Measurements from ENCODE around the gene SLC35E1. TPM values are rescaled to one million over a fixed set of nuclear protein-coding genes. Genes with fewer than 3 reads are reported as not detected.

Gene SLC35E1
- total and polyA plus RNA-seq, 2 experiments from 2014 or later = 17.0 to 30.3 TPM

DNA sequence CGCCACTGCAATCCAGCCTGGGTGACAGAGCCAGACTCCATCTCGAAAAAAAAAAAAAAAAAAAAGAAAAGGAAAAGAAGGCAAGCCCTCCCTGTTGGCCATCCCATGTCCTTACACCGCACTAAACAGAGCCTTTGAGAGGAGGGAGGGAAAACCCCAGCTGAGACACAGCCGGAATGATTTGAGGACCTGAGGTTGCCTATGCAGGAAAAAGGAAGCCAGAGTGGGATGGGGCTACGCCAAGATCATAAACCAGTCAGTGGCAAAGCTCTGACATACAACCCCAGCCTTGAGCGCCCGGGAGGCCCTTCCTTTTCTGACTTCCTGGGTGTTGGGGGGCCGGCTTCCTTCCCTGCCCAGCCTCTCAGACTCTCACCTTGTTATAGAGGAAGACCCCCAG, 17.4 kb downstream of the SLC35E1 start:
- Histone ChIP-seq H3K4me1 (ENCODE audit: insufficient read depth) (no peaks in the 10 kb centered on the region), H3F3A (replicated peaks; ENCODE audit: low read depth) (no peaks in the 10 kb centered on the region), H3K9me2 (ENCODE audit: insufficient read depth) (no peaks in the 10 kb centered on the region), H2AFZ (no peak overlapping the region), H4K20me1 (replicated peaks; ENCODE audit: insufficient read depth) (no peaks in the 10 kb centered on the region; the same call in 1 of the 2 replicates), H3K27me3 (ENCODE audit: insufficient read depth) (no peaks in the 10 kb centered on the region), H3K79me2 (replicated peaks; ENCODE audit: insufficient read depth) (no peaks in the 10 kb centered on the region), H3K36me3 (ENCODE audit: insufficient read depth) (peaks cover 13% of the 10 kb centered on the region; the same call in 1 of the 2 replicates), H3K27ac (ENCODE audit: low read depth) (no peak overlapping the region), H3K4me3 (no peak overlapping the region), H3K4me2 (no peak overlapping the region)
- Mint-ChIP-seq H3K27me3 (ENCODE audit: insufficient read depth, low read depth, poor library complexity) (peaks cover 10% of the 10 kb centered on the region), H3K27ac (no peak overlapping the region), H3K9me3 (no peaks in the 10 kb centered on the region), H3K36me3 (ENCODE audit: low read depth) (peaks cover 43% of the 10 kb centered on the region), H3K4me1 (no peaks in the 10 kb centered on the region), H3K4me3 (no peak overlapping the region)
- TF ChIP-seq EZH2 (IDR thresholded peaks at IDR 0.05; ENCODE audit: low read depth, unreplicated experiment) (no peak), POLR2AphosphoS5 (IDR thresholded peaks at IDR 0.05; ENCODE audit: low read depth) (no peak), NANOG (IDR thresholded peaks at IDR 0.05; ENCODE audit: borderline replicate concordance) (no peak), ZNF331 (CRISPR knock-in tag; IDR thresholded peaks at IDR 0.05; ENCODE audit: low read depth) (no peak), STAT1 (IDR thresholded peaks at IDR 0.05; ENCODE audit: unreplicated experiment) (no peak), ZNF114 (CRISPR knock-in tag; IDR thresholded peaks at IDR 0.05) (no peak), EZH2phosphoT487 (IDR thresholded peaks at IDR 0.05; ENCODE audit: unreplicated experiment) (no peak), CREB1 (CRISPR knock-in tag; IDR thresholded peaks at IDR 0.05; ENCODE audit: low read depth) (no peak), JUNB (IDR thresholded peaks at IDR 0.05; ENCODE audit: unreplicated experiment) (no peak)
- TF ChIP-seq, protein P1, sequence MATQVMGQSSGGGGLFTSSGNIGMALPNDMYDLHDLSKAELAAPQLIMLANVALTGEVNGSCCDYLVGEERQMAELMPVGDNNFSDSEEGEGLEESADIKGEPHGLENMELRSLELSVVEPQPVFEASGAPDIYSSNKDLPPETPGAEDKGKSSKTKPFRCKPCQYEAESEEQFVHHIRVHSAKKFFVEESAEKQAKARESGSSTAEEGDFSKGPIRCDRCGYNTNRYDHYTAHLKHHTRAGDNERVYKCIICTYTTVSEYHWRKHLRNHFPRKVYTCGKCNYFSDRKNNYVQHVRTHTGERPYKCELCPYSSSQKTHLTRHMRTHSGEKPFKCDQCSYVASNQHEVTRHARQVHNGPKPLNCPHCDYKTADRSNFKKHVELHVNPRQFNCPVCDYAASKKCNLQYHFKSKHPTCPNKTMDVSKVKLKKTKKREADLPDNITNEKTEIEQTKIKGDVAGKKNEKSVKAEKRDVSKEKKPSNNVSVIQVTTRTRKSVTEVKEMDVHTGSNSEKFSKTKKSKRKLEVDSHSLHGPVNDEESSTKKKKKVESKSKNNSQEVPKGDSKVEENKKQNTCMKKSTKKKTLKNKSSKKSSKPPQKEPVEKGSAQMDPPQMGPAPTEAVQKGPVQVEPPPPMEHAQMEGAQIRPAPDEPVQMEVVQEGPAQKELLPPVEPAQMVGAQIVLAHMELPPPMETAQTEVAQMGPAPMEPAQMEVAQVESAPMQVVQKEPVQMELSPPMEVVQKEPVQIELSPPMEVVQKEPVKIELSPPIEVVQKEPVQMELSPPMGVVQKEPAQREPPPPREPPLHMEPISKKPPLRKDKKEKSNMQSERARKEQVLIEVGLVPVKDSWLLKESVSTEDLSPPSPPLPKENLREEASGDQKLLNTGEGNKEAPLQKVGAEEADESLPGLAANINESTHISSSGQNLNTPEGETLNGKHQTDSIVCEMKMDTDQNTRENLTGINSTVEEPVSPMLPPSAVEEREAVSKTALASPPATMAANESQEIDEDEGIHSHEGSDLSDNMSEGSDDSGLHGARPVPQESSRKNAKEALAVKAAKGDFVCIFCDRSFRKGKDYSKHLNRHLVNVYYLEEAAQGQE (IDR thresholded peaks at IDR 0.05; ENCODE audit: unreplicated experiment) = no peak
- TF ChIP-seq, protein P2, sequence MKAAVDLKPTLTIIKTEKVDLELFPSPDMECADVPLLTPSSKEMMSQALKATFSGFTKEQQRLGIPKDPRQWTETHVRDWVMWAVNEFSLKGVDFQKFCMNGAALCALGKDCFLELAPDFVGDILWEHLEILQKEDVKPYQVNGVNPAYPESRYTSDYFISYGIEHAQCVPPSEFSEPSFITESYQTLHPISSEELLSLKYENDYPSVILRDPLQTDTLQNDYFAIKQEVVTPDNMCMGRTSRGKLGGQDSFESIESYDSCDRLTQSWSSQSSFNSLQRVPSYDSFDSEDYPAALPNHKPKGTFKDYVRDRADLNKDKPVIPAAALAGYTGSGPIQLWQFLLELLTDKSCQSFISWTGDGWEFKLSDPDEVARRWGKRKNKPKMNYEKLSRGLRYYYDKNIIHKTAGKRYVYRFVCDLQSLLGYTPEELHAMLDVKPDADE (IDR thresholded peaks at IDR 0.05) = no peak
- TF ChIP-seq, protein P3, sequence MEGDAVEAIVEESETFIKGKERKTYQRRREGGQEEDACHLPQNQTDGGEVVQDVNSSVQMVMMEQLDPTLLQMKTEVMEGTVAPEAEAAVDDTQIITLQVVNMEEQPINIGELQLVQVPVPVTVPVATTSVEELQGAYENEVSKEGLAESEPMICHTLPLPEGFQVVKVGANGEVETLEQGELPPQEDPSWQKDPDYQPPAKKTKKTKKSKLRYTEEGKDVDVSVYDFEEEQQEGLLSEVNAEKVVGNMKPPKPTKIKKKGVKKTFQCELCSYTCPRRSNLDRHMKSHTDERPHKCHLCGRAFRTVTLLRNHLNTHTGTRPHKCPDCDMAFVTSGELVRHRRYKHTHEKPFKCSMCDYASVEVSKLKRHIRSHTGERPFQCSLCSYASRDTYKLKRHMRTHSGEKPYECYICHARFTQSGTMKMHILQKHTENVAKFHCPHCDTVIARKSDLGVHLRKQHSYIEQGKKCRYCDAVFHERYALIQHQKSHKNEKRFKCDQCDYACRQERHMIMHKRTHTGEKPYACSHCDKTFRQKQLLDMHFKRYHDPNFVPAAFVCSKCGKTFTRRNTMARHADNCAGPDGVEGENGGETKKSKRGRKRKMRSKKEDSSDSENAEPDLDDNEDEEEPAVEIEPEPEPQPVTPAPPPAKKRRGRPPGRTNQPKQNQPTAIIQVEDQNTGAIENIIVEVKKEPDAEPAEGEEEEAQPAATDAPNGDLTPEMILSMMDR (conservative IDR thresholded peaks at IDR 0.05; ENCODE audit: low read depth in 2 of 2) = no peak
- TF ChIP-seq, protein P4, sequence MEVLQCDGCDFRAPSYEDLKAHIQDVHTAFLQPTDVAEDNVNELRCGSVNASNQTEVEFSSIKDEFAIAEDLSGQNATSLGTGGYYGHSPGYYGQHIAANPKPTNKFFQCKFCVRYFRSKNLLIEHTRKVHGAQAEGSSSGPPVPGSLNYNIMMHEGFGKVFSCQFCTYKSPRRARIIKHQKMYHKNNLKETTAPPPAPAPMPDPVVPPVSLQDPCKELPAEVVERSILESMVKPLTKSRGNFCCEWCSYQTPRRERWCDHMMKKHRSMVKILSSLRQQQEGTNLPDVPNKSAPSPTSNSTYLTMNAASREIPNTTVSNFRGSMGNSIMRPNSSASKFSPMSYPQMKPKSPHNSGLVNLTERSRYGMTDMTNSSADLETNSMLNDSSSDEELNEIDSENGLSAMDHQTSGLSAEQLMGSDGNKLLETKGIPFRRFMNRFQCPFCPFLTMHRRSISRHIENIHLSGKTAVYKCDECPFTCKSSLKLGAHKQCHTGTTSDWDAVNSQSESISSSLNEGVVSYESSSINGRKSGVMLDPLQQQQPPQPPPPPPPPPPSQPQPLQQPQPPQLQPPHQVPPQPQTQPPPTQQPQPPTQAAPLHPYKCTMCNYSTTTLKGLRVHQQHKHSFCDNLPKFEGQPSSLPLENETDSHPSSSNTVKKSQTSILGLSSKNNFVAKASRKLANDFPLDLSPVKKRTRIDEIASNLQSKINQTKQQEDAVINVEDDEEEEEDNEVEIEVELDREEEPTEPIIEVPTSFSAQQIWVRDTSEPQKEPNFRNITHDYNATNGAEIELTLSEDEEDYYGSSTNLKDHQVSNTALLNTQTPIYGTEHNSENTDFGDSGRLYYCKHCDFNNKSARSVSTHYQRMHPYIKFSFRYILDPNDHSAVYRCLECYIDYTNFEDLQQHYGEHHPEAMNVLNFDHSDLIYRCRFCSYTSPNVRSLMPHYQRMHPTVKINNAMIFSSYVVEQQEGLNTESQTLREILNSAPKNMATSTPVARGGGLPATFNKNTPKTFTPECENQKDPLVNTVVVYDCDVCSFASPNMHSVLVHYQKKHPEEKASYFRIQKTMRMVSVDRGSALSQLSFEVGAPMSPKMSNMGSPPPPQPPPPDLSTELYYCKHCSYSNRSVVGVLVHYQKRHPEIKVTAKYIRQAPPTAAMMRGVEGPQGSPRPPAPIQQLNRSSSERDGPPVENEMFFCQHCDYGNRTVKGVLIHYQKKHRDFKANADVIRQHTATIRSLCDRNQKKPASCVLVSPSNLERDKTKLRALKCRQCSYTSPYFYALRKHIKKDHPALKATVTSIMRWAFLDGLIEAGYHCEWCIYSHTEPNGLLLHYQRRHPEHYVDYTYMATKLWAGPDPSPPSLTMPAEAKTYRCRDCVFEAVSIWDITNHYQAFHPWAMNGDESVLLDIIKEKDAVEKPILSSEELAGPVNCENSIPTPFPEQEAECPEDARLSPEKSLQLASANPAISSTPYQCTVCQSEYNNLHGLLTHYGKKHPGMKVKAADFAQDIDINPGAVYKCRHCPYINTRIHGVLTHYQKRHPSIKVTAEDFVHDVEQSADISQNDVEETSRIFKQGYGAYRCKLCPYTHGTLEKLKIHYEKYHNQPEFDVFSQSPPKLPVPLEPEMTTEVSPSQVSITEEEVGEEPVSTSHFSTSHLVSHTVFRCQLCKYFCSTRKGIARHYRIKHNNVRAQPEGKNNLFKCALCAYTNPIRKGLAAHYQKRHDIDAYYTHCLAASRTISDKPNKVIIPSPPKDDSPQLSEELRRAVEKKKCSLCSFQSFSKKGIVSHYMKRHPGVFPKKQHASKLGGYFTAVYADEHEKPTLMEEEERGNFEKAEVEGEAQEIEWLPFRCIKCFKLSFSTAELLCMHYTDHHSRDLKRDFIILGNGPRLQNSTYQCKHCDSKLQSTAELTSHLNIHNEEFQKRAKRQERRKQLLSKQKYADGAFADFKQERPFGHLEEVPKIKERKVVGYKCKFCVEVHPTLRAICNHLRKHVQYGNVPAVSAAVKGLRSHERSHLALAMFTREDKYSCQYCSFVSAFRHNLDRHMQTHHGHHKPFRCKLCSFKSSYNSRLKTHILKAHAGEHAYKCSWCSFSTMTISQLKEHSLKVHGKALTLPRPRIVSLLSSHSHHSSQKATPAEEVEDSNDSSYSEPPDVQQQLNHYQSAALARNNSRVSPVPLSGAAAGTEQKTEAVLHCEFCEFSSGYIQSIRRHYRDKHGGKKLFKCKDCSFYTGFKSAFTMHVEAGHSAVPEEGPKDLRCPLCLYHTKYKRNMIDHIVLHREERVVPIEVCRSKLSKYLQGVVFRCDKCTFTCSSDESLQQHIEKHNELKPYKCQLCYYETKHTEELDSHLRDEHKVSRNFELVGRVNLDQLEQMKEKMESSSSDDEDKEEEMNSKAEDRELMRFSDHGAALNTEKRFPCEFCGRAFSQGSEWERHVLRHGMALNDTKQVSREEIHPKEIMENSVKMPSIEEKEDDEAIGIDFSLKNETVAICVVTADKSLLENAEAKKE (CRISPR knock-in tag; IDR thresholded peaks at IDR 0.05) = no peak
- DNase-seq (ENCODE audit: low spot score) (no peak), ATAC-seq (no peak)
